ENCODE data around the gene NIM1K.
A peak's percentile ranks its signal among the peaks of the same experiment; 100 is the strongest.

The NIM1K gene

DNA sequence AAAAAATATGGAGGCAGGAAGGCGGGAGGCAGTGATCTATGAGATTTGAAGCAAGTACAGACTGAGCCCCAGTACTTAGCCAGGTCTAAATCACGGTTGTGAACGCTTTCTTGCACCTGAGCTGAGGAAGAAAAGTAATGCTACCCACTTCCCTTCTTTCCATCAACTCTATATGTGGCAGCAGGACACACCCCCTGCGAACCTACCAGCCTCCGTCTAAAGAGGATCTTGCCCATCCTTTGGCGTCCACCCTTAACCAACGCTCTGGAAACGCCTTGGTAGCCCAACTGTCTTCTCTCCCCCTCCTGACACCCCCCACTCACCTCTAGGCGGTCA, 120.6 kb downstream of the NIM1K start:
- H3K9me3 ChIP-seq (ENCODE audit: insufficient read depth, low read depth, low read length): no peaks in the 10 kb centered on the region
- WGBS (ENCODE audit: extremely low coverage, insufficient coverage, insufficient read length): no CpG with 5 or more reads among the region's 9 CpGs
- H2AFZ ChIP-seq (ENCODE audit: insufficient read depth, low read length, poor library complexity): peak overlapping the region; percentile 80
- peak overlapping the region; percentile 98 for H3K4ac ChIP-seq (ENCODE audit: low read depth, low read length)
- peak overlapping the region; percentile 96 for H3K14ac ChIP-seq (ENCODE audit: low read length)
- peak overlapping the region; percentile 99 for H3K4me3 ChIP-seq (ENCODE audit: low read depth, low read length)
- peak overlapping the region; percentile 97 for H2BK5ac ChIP-seq (ENCODE audit: low read depth, low read length, poor library complexity)
- no peaks in the 10 kb centered on the region for H3K27me3 ChIP-seq (ENCODE audit: insufficient read depth, low read length)
- no peak overlapping the region for H3K23ac ChIP-seq (ENCODE audit: low read length)
- H2BK12ac ChIP-seq (ENCODE audit: low read length): peak overlapping the region; percentile 58
- H3K4me2 ChIP-seq (ENCODE audit: low read length): peak overlapping the region; percentile 58
- peak overlapping the region; percentile 80 for H4K8ac ChIP-seq (ENCODE audit: low read depth, low read length)
- peaks cover 13% of the 10 kb centered on the region for H3K79me1 ChIP-seq (ENCODE audit: low read length)
- H3K36me3 ChIP-seq (ENCODE audit: control insufficient read depth in 1 of 2, insufficient read depth in 2 of 2, low read length in 2 of 2): no peaks in the 10 kb centered on the region
- H3K27ac ChIP-seq (ENCODE audit: low read depth, low read length): peak overlapping the region; percentile 91
- H3K4me1 ChIP-seq (ENCODE audit: control insufficient read depth in 1 of 2, insufficient read depth in 2 of 2, low read length in 2 of 2): peaks cover 5 to 11% of the 10 kb centered on the region in 2 experiments
- H3K18ac ChIP-seq (ENCODE audit: low read length): peak overlapping the region; percentile 94
- H2BK120ac ChIP-seq (ENCODE audit: insufficient read depth, low read length, poor library complexity): peak overlapping the region; percentile 78
- H3K79me2 ChIP-seq (ENCODE audit: control insufficient read depth, insufficient read depth, low read length, poor library complexity): peaks cover 18% of the 10 kb centered on the region
- peak overlapping the region; percentile 95 for H3K9ac ChIP-seq (ENCODE audit: low read length)
- DNase-seq: peak in 1 of 2 donors; percentile 25
- no peak overlapping the region for H2AK5ac ChIP-seq (ENCODE audit: low read length)
- peak overlapping the region; percentile 98 for H4K91ac ChIP-seq (ENCODE audit: low read depth, low read length)
- no peak overlapping the region for H4K12ac ChIP-seq (ENCODE audit: low read depth, low read length)

DNA sequence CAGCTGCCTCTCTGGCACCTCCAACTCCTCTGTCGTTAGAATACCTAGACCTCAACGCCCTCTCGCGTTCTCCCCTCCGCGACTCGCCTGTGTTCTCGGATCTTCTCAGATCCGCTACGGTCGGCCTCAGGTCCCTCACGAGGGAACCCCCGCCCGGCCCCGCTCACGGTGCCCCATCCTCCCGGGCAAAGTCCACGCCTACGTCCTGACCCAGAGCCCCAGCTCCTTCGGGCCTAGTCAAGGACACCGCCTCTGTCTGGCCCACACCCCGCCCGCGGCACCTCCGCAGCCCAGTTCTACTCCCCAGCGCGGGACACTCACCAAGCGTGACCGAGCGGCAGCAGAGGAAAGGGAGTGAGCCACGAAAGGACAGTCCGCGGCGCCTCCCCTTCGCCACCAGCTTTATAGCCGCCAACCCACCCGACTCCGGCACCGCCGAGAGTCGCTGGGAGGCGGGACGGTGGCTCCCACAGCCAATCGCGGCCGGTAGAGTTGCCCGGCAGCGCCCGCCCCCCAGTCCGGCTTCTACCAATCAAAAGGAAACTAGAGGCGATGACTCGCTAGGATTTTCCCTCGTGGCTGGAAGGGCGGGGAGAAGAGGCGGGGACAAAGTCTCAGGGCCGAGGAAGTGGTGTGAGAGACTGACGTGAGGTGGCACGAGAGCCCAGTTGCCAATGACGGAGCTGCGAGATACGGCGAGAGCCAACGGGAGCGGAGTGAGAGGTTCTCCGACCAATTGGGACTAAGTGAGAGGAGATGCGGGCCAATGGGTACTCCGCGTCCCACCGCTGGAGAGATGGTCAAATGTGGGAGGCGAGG, 121.2 kb downstream of the NIM1K start, which contains the start of gene HMGCS1:
HMGCS1 (minus strand) TSS at position 378 of the 819 bp plus-strand sequence. CDS start 14,447 bp downstream, outside the sequence.
- peak within 1 kb of the TSS; percentile 95 for H3K9ac ChIP-seq (ENCODE audit: low read length)
- H4K12ac ChIP-seq (ENCODE audit: low read depth, low read length): peak within 1 kb of the TSS; percentile 73
- peaks cover 5 to 11% of the 10 kb centered on the region in 2 experiments for H3K4me1 ChIP-seq (ENCODE audit: control insufficient read depth in 1 of 2, insufficient read depth in 2 of 2, low read length in 2 of 2)
- peak; percentile 99 for DNase-seq
- H3K27ac ChIP-seq (ENCODE audit: low read depth, low read length): peak within 1 kb of the TSS; percentile 91
- peak within 1 kb of the TSS; percentile 80 for H2AFZ ChIP-seq (ENCODE audit: insufficient read depth, low read length, poor library complexity)
- H3K79me2 ChIP-seq (ENCODE audit: control insufficient read depth, insufficient read depth, low read length, poor library complexity): peaks cover 18% of the 10 kb centered on the region
- peak within 1 kb of the TSS; percentile 70 for H2BK12ac ChIP-seq (ENCODE audit: low read length)
- peak within 1 kb of the TSS; percentile 98 for H3K4ac ChIP-seq (ENCODE audit: low read depth, low read length)
- H3K36me3 ChIP-seq (ENCODE audit: control insufficient read depth in 1 of 2, insufficient read depth in 2 of 2, low read length in 2 of 2): no peaks in the 10 kb centered on the region
- H2BK5ac ChIP-seq (ENCODE audit: low read depth, low read length, poor library complexity): peak within 1 kb of the TSS; percentile 98
- H3K18ac ChIP-seq (ENCODE audit: low read length): peak within 1 kb of the TSS; percentile 94
- peak within 1 kb of the TSS; percentile 98 for H4K91ac ChIP-seq (ENCODE audit: low read depth, low read length)
- peak within 1 kb of the TSS; percentile 58 for H3K4me2 ChIP-seq (ENCODE audit: low read length)
- H3K9me3 ChIP-seq (ENCODE audit: insufficient read depth, low read depth, low read length): no peaks in the 10 kb centered on the region
- peak within 1 kb of the TSS; percentile 78 for H2BK120ac ChIP-seq (ENCODE audit: insufficient read depth, low read length, poor library complexity)
- peak within 1 kb of the TSS; percentile 96 for H3K14ac ChIP-seq (ENCODE audit: low read length)
- peak within 1 kb of the TSS; percentile 80 for H4K8ac ChIP-seq (ENCODE audit: low read depth, low read length)
- H3K4me3 ChIP-seq (ENCODE audit: low read depth, low read length): peak within 1 kb of the TSS; percentile 99
- no peaks in the 10 kb centered on the region for H3K27me3 ChIP-seq (ENCODE audit: insufficient read depth, low read length)
- H3K79me1 ChIP-seq (ENCODE audit: low read length): peaks cover 13% of the 10 kb centered on the region
- no peak within 1 kb of the TSS for H3K23ac ChIP-seq (ENCODE audit: low read length)
- H2AK5ac ChIP-seq (ENCODE audit: low read length): peak within 1 kb of the TSS; percentile 89
- WGBS (ENCODE audit: extremely low coverage, insufficient coverage, insufficient read length): no CpG with 5 or more reads among the region's 70 CpGs

DNA sequence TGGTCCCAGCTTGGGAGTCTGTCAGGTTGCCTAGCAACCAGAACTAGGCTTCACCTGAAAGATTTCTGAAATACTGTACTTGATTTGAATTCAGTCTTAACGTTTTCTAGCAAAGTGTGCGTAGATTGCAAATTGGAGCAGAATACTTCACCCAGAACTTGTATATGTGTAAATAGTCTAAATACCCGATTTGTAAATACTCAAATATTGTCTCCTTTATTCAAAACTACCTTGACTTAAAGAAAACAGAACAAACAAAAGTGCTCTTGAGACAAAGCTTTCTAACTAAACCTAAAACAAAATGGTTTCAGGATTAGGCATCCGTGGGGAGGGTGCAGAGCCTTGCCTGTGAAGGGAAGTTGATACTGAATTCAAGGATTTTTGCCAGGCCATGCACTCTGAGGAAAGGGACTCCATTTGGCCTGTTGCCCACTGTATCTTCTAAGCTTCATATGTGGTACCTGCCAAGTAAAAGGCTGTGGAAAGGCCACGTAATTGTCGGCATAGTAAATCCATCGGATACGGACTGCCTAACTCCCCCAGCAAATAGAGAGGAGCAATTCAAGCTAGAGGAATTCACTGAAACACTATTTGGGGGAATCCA, 121.9 kb downstream of the NIM1K start:
- Histone ChIP-seq H3K14ac (ENCODE audit: low read length) (peak overlapping the region; percentile 45), H3K4ac (ENCODE audit: low read depth, low read length) (peak overlapping the region; percentile 12), H2AK5ac (ENCODE audit: low read length) (peak overlapping the region; percentile 6), H3K18ac (ENCODE audit: low read length) (peak overlapping the region; percentile 15), H2BK5ac (ENCODE audit: low read depth, low read length, poor library complexity) (peak overlapping the region; percentile 98), H4K12ac (ENCODE audit: low read depth, low read length) (peak overlapping the region; percentile 1), H3K23ac (ENCODE audit: low read length) (no peak overlapping the region), H3K4me2 (ENCODE audit: low read length) (peak overlapping the region; percentile 14), H3K27ac (ENCODE audit: low read depth, low read length) (peak overlapping the region; percentile 56), H3K4me1 (ENCODE audit: control insufficient read depth in 1 of 2, insufficient read depth in 2 of 2, low read length in 2 of 2) (peaks cover 5 to 11% of the 10 kb centered on the region in 2 experiments), H3K36me3 (ENCODE audit: control insufficient read depth in 1 of 2, insufficient read depth in 2 of 2, low read length in 2 of 2) (no peaks in the 10 kb centered on the region), H3K4me3 (ENCODE audit: low read depth, low read length) (no peak overlapping the region), H3K9me3 (ENCODE audit: insufficient read depth, low read depth, low read length) (no peaks in the 10 kb centered on the region), H3K79me2 (ENCODE audit: control insufficient read depth, insufficient read depth, low read length, poor library complexity) (peaks cover 18% of the 10 kb centered on the region), H2BK120ac (ENCODE audit: insufficient read depth, low read length, poor library complexity) (peak overlapping the region; percentile 54), H4K8ac (ENCODE audit: low read depth, low read length) (peak overlapping the region; percentile 18), H4K91ac (ENCODE audit: low read depth, low read length) (peak overlapping the region; percentile 93), H2BK12ac (ENCODE audit: low read length) (peak overlapping the region; percentile 70), H3K9ac (ENCODE audit: low read length) (no peak overlapping the region), H2AFZ (ENCODE audit: insufficient read depth, low read length, poor library complexity) (no peak overlapping the region), H3K79me1 (ENCODE audit: low read length) (peaks cover 13% of the 10 kb centered on the region), H3K27me3 (ENCODE audit: insufficient read depth, low read length) (no peaks in the 10 kb centered on the region)
- whole genome bisulfite sequencing (ENCODE audit: extremely low coverage, insufficient coverage, insufficient read length): no CpG with 5 or more reads among the region's 8 CpGs
- DNase-seq: no peak

DNA sequence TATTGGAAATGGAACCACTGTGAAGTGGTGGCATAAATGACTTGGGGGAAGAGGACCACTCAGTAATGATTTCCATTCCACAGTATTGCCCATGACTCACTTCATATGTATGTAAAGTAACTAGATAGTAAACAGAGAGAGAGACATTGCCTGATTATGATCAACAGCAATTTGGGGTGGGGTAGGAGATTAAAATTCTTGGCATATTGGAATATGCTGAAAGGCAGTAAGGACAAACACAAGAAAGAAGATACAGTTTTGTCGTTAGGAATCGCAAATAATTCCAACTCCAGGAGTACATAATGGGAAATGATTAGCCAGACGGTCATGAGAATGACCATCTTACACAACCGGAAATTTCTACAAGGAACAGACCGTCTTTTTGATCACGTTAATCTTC, 122.7 kb downstream of the NIM1K start:
- WGBS (ENCODE audit: extremely low coverage, insufficient coverage, insufficient read length): no CpG with 5 or more reads among the region's 6 CpGs
- no peak overlapping the region for H2AFZ ChIP-seq (ENCODE audit: insufficient read depth, low read length, poor library complexity)
- H4K12ac ChIP-seq (ENCODE audit: low read depth, low read length): no peak overlapping the region

More for the DNA sequence above, 122.7 kb downstream of the NIM1K start:
- H4K91ac ChIP-seq (ENCODE audit: low read depth, low read length): no peak overlapping the region
- no peaks in the 10 kb centered on the region for H3K9me3 ChIP-seq (ENCODE audit: insufficient read depth, low read depth, low read length)
- peaks cover 13% of the 10 kb centered on the region for H3K79me1 ChIP-seq (ENCODE audit: low read length)
- H3K79me2 ChIP-seq (ENCODE audit: control insufficient read depth, insufficient read depth, low read length, poor library complexity): peaks cover 16% of the 10 kb centered on the region
- no peak overlapping the region for H3K23ac ChIP-seq (ENCODE audit: low read length)
- no peak overlapping the region for H2BK12ac ChIP-seq (ENCODE audit: low read length)
- no peak overlapping the region for H2BK5ac ChIP-seq (ENCODE audit: low read depth, low read length, poor library complexity)
- no peak overlapping the region for H3K14ac ChIP-seq (ENCODE audit: low read length)
- no peaks in the 10 kb centered on the region for H3K27me3 ChIP-seq (ENCODE audit: insufficient read depth, low read length)
- no peak overlapping the region for H3K4ac ChIP-seq (ENCODE audit: low read depth, low read length)
- H2AK5ac ChIP-seq (ENCODE audit: low read length): no peak overlapping the region
- no peak overlapping the region for H3K18ac ChIP-seq (ENCODE audit: low read length)
- peak overlapping the region; percentile 11 for H2BK120ac ChIP-seq (ENCODE audit: insufficient read depth, low read length, poor library complexity)
- no peak overlapping the region for H3K9ac ChIP-seq (ENCODE audit: low read length)
- H3K27ac ChIP-seq (ENCODE audit: low read depth, low read length): peak overlapping the region; percentile 37
- peaks cover 5 to 7% of the 10 kb centered on the region in 2 experiments for H3K4me1 ChIP-seq (ENCODE audit: control insufficient read depth in 1 of 2, insufficient read depth in 2 of 2, low read length in 2 of 2)
- H3K36me3 ChIP-seq (ENCODE audit: control insufficient read depth in 1 of 2, insufficient read depth in 2 of 2, low read length in 2 of 2): no peaks in the 10 kb centered on the region
- peak in 1 of 2 donors; percentile 53 for DNase-seq
- no peak overlapping the region for H3K4me3 ChIP-seq (ENCODE audit: low read depth, low read length)
- no peak overlapping the region for H4K8ac ChIP-seq (ENCODE audit: low read depth, low read length)
- no peak overlapping the region for H3K4me2 ChIP-seq (ENCODE audit: low read length)

Measured in trophoblast cell (in vitro differentiated cells and primary cell).